HepG2 (cell line): Measurements from ENCODE around the gene HCRTR1.

ENCODE experiments used
- CTCF ChIP-seq: sonication (generic); formaldehyde crosslinking; IDR thresholded peaks from 2 replicates; pipeline ENCODE4 v1.5.0; 2020; ENCODE audit warnings: mild to moderate bottlenecking, missing genetic modification reagents, moderate library complexity
- POLR2A ChIP-seq, 2 experiments: IDR thresholded peaks; 2 replicates each; pipeline ENCODE4 v1.6.1; 2011; ENCODE audit warnings: low read depth in 2 of 2, low read length in 2 of 2, mild to moderate bottlenecking in 1 of 2, moderate library complexity in 1 of 2; ENCODE audit not compliant: insufficient read depth in 1 of 2

- TF ChIP-seq CTCF (CRISPR knock-in tag) (no peak), POLR2A (IDR thresholded peaks at IDR 0.05; ENCODE audit: insufficient read depth in 1 of 2, low read depth in 2 of 2, low read length in 2 of 2) (no peak)
Observed at GRCh38 chr1:31670593-31670964, 53.1 kb downstream of the HCRTR1 start.
